CD4-positive, alpha-beta T cell (primary cell): Measurements from ENCODE around the gene USP15. TPM values are rescaled to one million over a fixed set of nuclear protein-coding genes. Genes with fewer than 3 reads are reported as not detected.

ENCODE experiments used
- ATAC-seq: fragments of 200-7000 bp; cut with Tn5 transposase; one replicate; pipeline ENCODE4 v1.10.0; 2022; ENCODE audit warnings: mild to moderate bottlenecking; ENCODE audit not compliant: poor library complexity
- CTCF ChIA-PET: fragments of 350-600 bp; sonication (Branson Sonifier 250); formaldehyde crosslinking; loops from one replicate; lab custom pipeline; 2021; ENCODE audit warnings: antibody characterized with exemption, inconsistent platforms; lab: Charles Lee
- POLR2A ChIA-PET: fragments of 350-600 bp; sonication (Branson Sonifier 250); formaldehyde crosslinking; loops from one replicate; lab custom pipeline; 2021; ENCODE audit warnings: antibody characterized with exemption, inconsistent platforms; lab: Charles Lee
- DNase-seq, 14 experiments: peaks; one replicate each; pipeline ENCODE4 v3.0.0-alpha.2; 2013 to 2020; ENCODE audit warnings: mixed read lengths in 2 of 14
- H3K27ac ChIP-seq, 2 donors: one replicate each; pipeline versions ENCODE4 v1.5.1 to v1.7.0; 2013; ENCODE audit warnings: low read length in 2 of 2, low read depth in 1 of 2, mild to moderate bottlenecking in 1 of 2
- H3K27me3 ChIP-seq, 2 experiments: 1 replicate in 1 of 2; 2 replicates in 1 of 2; pipeline versions ENCODE4 v1.6.1 to v1.7.0; 2013; ENCODE audit warnings: low read length in 2 of 2, control low read depth in 1 of 2, mild to moderate bottlenecking in 1 of 2, moderate library complexity in 1 of 2; ENCODE audit not compliant: insufficient read depth in 2 of 2, control insufficient read depth in 1 of 2
- H3K36me3 ChIP-seq: one replicate; pipeline ENCODE4 v1.6.1; 2013; ENCODE audit warnings: low read length, control low read depth; ENCODE audit not compliant: insufficient read depth
- H3K4me1 ChIP-seq: one replicate; pipeline ENCODE4 v1.6.1; 2013; ENCODE audit warnings: low read length, control low read depth; ENCODE audit not compliant: insufficient read depth
- H3K4me3 ChIP-seq: one replicate; pipeline ENCODE4 v1.5.1; 2013; ENCODE audit warnings: mild to moderate bottlenecking, low read length, moderate library complexity
- H3K9me3 ChIP-seq, 2 experiments: 1 replicate in 1 of 2; 2 replicates in 1 of 2; pipeline versions ENCODE4 v1.6.1 to v1.7.0; 2013; ENCODE audit warnings: low read length in 2 of 2, mild to moderate bottlenecking in 2 of 2, control low read depth in 1 of 2, moderate library complexity in 1 of 2; ENCODE audit not compliant: control insufficient read depth in 1 of 2, insufficient read depth in 1 of 2
- H3K27ac Mint-ChIP-seq: one replicate; pipeline ENCODE4 v1.8.0; 2020; ENCODE audit warnings: mixed read lengths
- H3K27me3 Mint-ChIP-seq: one replicate; pipeline ENCODE4 v1.8.0; 2021; ENCODE audit warnings: mixed read lengths
- H3K36me3 Mint-ChIP-seq: one replicate; pipeline ENCODE4 v1.8.0; 2021; ENCODE audit warnings: low read depth, mixed read lengths
- H3K4me1 Mint-ChIP-seq: one replicate; pipeline ENCODE4 v1.8.0; 2021; ENCODE audit warnings: low read depth, mixed read lengths
- H3K4me3 Mint-ChIP-seq: one replicate; pipeline ENCODE4 v1.8.0; 2020; ENCODE audit warnings: mild to moderate bottlenecking, mixed read lengths
- H3K9me3 Mint-ChIP-seq: one replicate; pipeline ENCODE4 v1.8.0; 2020; ENCODE audit warnings: mixed read lengths
- CTCF ChIP-seq: fragments of 200-600 bp; IDR thresholded peaks from one replicate; pipeline ENCODE4 v1.8.0; 2022; ENCODE audit warnings: antibody characterized with exemption, mild to moderate bottlenecking
- intact Hi-C, 2 experiments: fragments of 100-400 bp; cut with DNase I in 1 of 2; cut with micrococcal nuclease in 1 of 2; formaldehyde crosslinking; loops; one replicate each; pipeline versions ENCODE4 v1.15.1 to v1.9.0; 2023 to 2025; cut with DNase I, micrococcal nuclease
- total RNA-seq, 174 experiments: library from RNA in 2 of 174; stranded (reverse) in 2 of 174; gene quantifications; one replicate each; pipeline ENCODE4 v1.2.3 and lab custom pipeline; 2021 to 2026

The USP15 gene
- total RNA-seq, 2 experiments from 2014 or later: 212 to 218 TPM

GRCh38 chr12:62230652-62231051, 29.6 kb upstream of the USP15 start:
- Histone ChIP-seq H3K4me1 (no peaks in the 10 kb centered on the region), H3K27me3 (no peaks in the 10 kb centered on the region), H3K36me3 (no peaks in the 10 kb centered on the region), H3K9me3 (peaks cover 0 to 4% of the 10 kb centered on the region in 2 experiments), H3K27ac (no peak overlapping the region), H3K4me3 (no peak overlapping the region)
- ChIA-PET CTCF (no interaction called here), POLR2A (no interaction called here)
- Mint-ChIP-seq H3K4me1 (no peaks in the 10 kb centered on the region), H3K4me3 (no peak overlapping the region), H3K36me3 (no peaks in the 10 kb centered on the region), H3K27me3 (no peaks in the 10 kb centered on the region), H3K9me3 (peaks cover 3% of the 10 kb centered on the region), H3K27ac (no peak overlapping the region)
- TF ChIP-seq CTCF: no peak
- intact Hi-C loops: no loop called here
- DNase-seq: no peak
- ATAC-seq: no peak

- no peaks in the 10 kb centered on the region for H3K27me3 Mint-ChIP-seq
- H3K4me1 Mint-ChIP-seq: no peaks in the 10 kb centered on the region
- DNase-seq: no peak
- intact Hi-C loops: no loop called here
- H3K27me3 ChIP-seq: no peaks in the 10 kb centered on the region
- no peak overlapping the region for H3K27ac ChIP-seq
- H3K27ac Mint-ChIP-seq: no peak overlapping the region
- ATAC-seq: no peak
- H3K9me3 ChIP-seq: peaks cover 0 to 3% of the 10 kb centered on the region in 2 experiments
- H3K9me3 Mint-ChIP-seq: peaks cover 8% of the 10 kb centered on the region
- ChIA-PET POLR2A (interaction anchor here (0.6 to 1.4 kb wide), 2 partner anchors 19 to 181 kb away, joined by 3 read pairs; no protein-coding TSS in a partner anchor), CTCF (no interaction called here)
- no peaks in the 10 kb centered on the region for H3K36me3 Mint-ChIP-seq
- H3K4me1 ChIP-seq: no peaks in the 10 kb centered on the region
- no peak overlapping the region for H3K4me3 Mint-ChIP-seq
- no peaks in the 10 kb centered on the region for H3K36me3 ChIP-seq
- TF ChIP-seq CTCF: no peak
- H3K4me3 ChIP-seq: no peak overlapping the region
Measured at GRCh38 chr12:62232143-62232729, 28.0 kb upstream of the USP15 start.

GRCh38 chr12:62233805-62234204, 26.4 kb upstream of the USP15 start:
- no peak overlapping the region for H3K27ac ChIP-seq
- no peak overlapping the region for H3K4me3 Mint-ChIP-seq
- H3K4me1 Mint-ChIP-seq: no peaks in the 10 kb centered on the region
- H3K4me3 ChIP-seq: no peak overlapping the region
- peaks cover 0 to 4% of the 10 kb centered on the region in 2 experiments for H3K9me3 ChIP-seq
- H3K36me3 Mint-ChIP-seq: no peaks in the 10 kb centered on the region
- ATAC-seq (no peak), DNase-seq (no peak)
- H3K27me3 Mint-ChIP-seq: no peaks in the 10 kb centered on the region
- ChIA-PET POLR2A (no interaction called here), CTCF (no interaction called here)
- no peaks in the 10 kb centered on the region for H3K27me3 ChIP-seq
- H3K36me3 ChIP-seq: no peaks in the 10 kb centered on the region
- H3K27ac Mint-ChIP-seq: no peak overlapping the region
- intact Hi-C loops: no loop called here
- H3K9me3 Mint-ChIP-seq: peaks cover 8% of the 10 kb centered on the region
- TF ChIP-seq CTCF: no peak
- H3K4me1 ChIP-seq: no peaks in the 10 kb centered on the region
